Activated CD8-positive, alpha-beta memory T cell treated with anti-CD3 and anti-CD28 coated beads, Interleukin-2, amount 10 ng/mL, durations not matched to agents 7 days and 5 days (primary cell): ENCODE data around the gene KCNQ4. TPM values are rescaled to one million over a fixed set of nuclear protein-coding genes. Genes with fewer than 3 reads are reported as not detected.

ENCODE experiments used
- ATAC-seq: fragments of 150-1000 bp; cut with Tn5 transposase; one replicate; pipeline ENCODE4 v1.10.0; 2021; ENCODE audit warnings: moderate library complexity
- CTCF ChIA-PET: fragments of 350-600 bp; sonication (Branson Sonifier 250); formaldehyde crosslinking; loops from one replicate; lab custom pipeline; 2021; ENCODE audit warnings: antibody characterized with exemption; lab: Charles Lee
- DNase-seq: peaks from one replicate; pipeline ENCODE4 v3.0.0-alpha.2; 2020
- H3K27ac Mint-ChIP-seq: one replicate; pipeline ENCODE4 v1.8.0; 2021; ENCODE audit warnings: mild to moderate bottlenecking, mixed read lengths
- H3K27me3 Mint-ChIP-seq: one replicate; pipeline ENCODE4 v1.8.0; 2021; ENCODE audit warnings: mixed read lengths
- H3K36me3 Mint-ChIP-seq: one replicate; pipeline ENCODE4 v1.8.0; 2021; ENCODE audit warnings: mild to moderate bottlenecking, mixed read lengths
- H3K4me1 Mint-ChIP-seq: one replicate; pipeline ENCODE4 v1.8.0; 2021; ENCODE audit warnings: mixed read lengths
- H3K4me3 Mint-ChIP-seq: one replicate; pipeline ENCODE4 v1.8.0; 2021; ENCODE audit warnings: mild to moderate bottlenecking, moderate library complexity, mixed read lengths
- H3K9me3 Mint-ChIP-seq: one replicate; pipeline ENCODE4 v1.8.0; 2022; ENCODE audit warnings: low read depth, mixed read lengths
- total RNA-seq, 2 experiments: library from RNA; stranded (reverse); gene quantifications; one replicate each; pipeline ENCODE4 v1.2.3, GENCODE V29; 2021

The KCNQ4 gene
- total RNA-seq, 2 experiments from 2014 or later: 0.12 to 0.44 TPM

DNA sequence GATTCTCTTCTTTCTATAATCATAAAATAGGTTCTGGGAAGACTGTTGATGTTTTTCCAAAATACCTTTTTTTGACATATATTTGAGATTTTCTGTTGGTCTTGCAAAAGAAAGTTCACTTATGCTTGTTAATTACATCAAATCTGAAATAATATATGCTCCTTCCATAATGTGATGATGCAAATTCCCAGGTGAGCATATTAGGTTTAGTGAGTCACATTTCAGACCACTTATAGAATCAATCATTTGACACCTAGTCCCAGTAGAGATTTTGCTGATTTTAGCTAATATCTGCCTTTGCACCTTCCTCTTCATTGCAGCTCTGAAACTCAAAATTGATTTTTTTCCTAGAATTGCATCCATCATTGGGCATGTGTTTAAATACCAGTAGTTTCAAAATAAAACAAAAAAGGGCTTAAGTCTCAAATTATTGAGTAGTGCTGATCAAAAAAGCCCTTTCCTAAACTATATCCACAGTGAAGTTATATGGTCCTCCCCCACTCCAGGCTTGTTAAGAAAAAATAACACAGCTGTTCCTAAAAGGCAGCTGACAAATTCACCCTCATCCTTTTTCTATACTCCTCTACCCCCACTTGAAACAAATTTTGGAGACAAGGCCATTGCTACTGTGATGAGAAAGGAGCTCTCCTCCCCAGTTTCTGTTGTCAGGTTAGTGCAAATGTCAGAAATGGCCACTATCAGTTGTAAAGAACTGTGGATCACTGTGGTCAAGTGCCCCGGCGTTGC is 37.1 kb upstream of the KCNQ4 start:
- Mint-ChIP-seq H3K4me1 (peaks cover 29% of the 10 kb centered on the region), H3K27me3 (no peaks in the 10 kb centered on the region), H3K36me3 (peaks cover 66% of the 10 kb centered on the region), H3K4me3 (no peak overlapping the region), H3K9me3 (no peaks in the 10 kb centered on the region), H3K27ac (no peak overlapping the region)
- ATAC-seq: no peak
- no peak for DNase-seq
- CTCF ChIA-PET: interaction anchor here (1.3 kb wide), 2 partner anchors 17 to 103 kb away, joined by 3 read pairs; no protein-coding TSS in a partner anchor

DNA sequence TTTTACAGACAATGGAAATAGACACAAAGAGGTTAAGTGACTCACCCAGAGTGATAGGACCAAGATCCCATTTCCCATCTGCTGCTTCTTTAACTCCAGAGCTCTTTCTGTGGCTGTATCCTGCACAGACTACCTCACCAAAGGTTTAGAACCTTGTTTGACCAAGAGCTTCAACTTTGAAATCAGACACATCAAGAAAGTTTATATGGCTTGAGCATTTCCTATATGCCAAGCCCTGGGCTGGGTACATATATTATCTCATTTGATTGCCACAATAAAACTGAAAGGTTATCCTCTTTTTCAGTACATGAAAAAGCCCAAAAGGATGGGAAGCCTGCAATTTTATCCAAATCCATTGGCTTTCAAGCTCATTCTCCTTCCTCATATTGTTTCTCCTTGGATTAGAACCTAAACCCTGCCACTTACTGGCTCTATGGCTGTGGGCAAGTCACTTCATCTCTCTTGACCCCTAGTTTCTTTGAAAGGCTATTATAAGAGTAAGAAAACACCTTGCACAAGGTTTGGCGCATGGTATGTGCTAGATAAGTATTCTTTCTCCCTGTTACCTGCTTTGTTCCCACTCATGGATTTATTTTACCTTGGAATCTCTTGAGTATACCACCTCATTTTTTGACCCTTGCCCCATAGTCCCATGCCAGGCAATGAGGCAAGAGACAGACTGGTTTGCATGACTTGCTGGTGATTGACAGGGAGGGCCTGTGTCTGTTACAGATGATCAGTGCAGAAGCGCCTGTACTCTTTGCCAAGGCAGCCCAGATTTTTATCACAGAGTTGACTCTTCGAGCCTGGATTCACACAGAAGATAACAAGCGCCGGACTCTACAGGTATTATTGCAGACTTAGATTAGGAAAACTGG is 34.5 kb upstream of the KCNQ4 start:
- Mint-ChIP-seq H3K9me3 (no peaks in the 10 kb centered on the region), H3K27ac (no peak overlapping the region), H3K36me3 (peaks cover 64% of the 10 kb centered on the region), H3K27me3 (no peaks in the 10 kb centered on the region), H3K4me1 (peaks cover 40% of the 10 kb centered on the region), H3K4me3 (no peak overlapping the region)
- DNase-seq (no peak), ATAC-seq (no peak)
- CTCF ChIA-PET: interaction anchor here (0.8 to 1.2 kb wide), 2 partner anchors 24 to 101 kb away, joined by 3 read pairs; no protein-coding TSS in a partner anchor

- no peaks in the 10 kb centered on the region for H3K9me3 Mint-ChIP-seq
- DNase-seq: no peak
- peaks cover 65% of the 10 kb centered on the region for H3K36me3 Mint-ChIP-seq
- H3K27ac Mint-ChIP-seq: no peak overlapping the region
- peaks cover 41% of the 10 kb centered on the region for H3K4me1 Mint-ChIP-seq
- CTCF ChIA-PET: no interaction called here
- no peak overlapping the region for H3K4me3 Mint-ChIP-seq
- no peaks in the 10 kb centered on the region for H3K27me3 Mint-ChIP-seq
- no peak for ATAC-seq
Measured at GRCh38 chr1:40749817-40750216, 33.8 kb upstream of the KCNQ4 start.

DNA sequence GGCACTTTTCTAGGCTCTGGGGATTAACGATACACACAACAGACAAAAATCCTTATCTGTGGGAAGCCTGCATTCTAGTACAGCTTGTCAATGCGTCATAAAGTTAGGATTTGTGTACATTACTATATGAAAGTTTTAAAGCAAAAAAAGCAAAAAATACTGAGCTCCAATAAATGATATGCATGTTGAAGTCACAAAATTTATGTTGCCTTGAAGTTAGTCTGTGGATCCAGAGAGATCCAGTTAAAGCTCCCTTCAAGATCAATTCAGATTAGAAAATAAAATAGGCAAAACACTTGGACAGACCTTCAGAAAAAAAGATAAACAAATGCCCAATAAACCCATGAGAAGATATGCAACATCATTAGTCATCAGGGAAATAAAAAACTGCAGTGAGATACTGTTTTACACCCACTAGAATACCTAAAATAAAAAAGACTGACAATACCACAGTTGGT is 33.1 kb upstream of the KCNQ4 start:
- Mint-ChIP-seq H3K4me3 (no peak overlapping the region), H3K4me1 (peaks cover 38% of the 10 kb centered on the region), H3K27me3 (no peaks in the 10 kb centered on the region), H3K27ac (peak overlapping the region; percentile 52), H3K36me3 (peaks cover 65% of the 10 kb centered on the region), H3K9me3 (no peaks in the 10 kb centered on the region)
- CTCF ChIA-PET: no interaction called here
- ATAC-seq (no peak), DNase-seq (no peak)

DNA sequence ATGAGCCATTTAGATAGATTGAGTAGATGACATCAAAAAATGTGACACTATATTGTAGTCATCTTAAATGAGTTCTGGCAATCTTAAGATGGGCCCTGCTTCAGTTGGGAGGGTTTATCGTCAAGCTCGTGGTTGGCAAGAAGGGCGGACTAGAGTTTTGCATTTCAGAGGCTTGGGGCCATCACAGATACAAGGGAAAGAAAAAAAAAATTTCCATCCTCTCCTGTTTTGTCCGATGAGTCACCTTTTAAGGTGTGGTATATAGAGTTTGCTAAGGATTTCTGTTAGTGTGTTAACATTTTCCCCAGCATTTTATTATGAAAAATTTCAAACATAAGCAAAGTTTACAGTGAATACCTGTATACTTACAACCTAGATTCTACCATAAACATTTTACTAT is 31.8 kb upstream of the KCNQ4 start:
- Mint-ChIP-seq H3K4me3 (no peak overlapping the region), H3K27ac (no peak overlapping the region), H3K27me3 (no peaks in the 10 kb centered on the region), H3K9me3 (no peaks in the 10 kb centered on the region), H3K36me3 (peaks cover 67% of the 10 kb centered on the region), H3K4me1 (peaks cover 30% of the 10 kb centered on the region)
- no peak for ATAC-seq
- no peak for DNase-seq
- CTCF ChIA-PET: interaction anchor here (1.6 kb wide), 1 partner anchor 60 kb away, joined by 4 read pairs; the partner anchor contains the start of gene NFYC

DNA sequence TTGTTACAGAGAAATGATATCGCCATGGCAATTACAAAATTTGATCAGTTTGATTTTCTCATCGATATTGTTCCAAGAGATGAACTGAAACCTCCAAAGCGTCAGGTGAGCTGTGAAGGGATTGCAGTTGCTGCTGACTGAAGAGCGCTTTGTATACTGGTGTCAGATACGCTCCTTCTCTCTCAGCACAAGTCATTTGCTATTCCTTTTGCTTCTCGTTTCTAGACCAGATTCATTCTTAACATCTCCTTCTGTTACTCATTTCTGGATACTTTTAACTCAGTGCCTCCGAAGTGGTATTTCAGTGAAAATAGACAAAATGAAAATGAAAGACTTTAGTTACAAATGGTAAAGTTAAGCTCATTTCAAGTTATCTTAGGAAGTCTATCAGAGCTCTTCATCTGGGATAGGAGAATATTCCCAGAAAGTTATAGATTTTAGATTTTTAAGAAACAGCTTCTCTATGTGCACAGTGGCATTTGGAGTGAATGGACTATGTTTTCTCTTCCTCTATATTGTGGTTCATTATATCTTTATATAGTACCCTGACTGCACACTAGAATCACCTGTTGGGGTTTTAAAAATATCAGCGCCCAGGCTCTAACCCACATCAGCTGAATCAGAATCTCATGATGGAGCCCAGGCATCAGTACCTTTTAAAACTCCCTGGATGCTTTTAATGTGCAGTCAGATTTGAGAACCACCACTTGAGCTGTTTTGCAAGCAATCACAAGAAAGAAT is 30.3 kb upstream of the KCNQ4 start:
- ATAC-seq (peak; percentile 79), DNase-seq (no peak)
- peaks cover 63% of the 10 kb centered on the region for H3K36me3 Mint-ChIP-seq
- no peaks in the 10 kb centered on the region for H3K9me3 Mint-ChIP-seq
- CTCF ChIA-PET: interaction anchor here (1.0 to 2.4 kb wide), 5 partner anchors 17 to 97 kb away, joined by 3 to 10 read pairs (median 4); partner anchors contain the start of gene NFYC
- peak overlapping the region; percentile 81 for H3K27ac Mint-ChIP-seq
- H3K4me1 Mint-ChIP-seq: peaks cover 30% of the 10 kb centered on the region
- H3K4me3 Mint-ChIP-seq: peak overlapping the region; percentile 56
- no peaks in the 10 kb centered on the region for H3K27me3 Mint-ChIP-seq

DNA sequence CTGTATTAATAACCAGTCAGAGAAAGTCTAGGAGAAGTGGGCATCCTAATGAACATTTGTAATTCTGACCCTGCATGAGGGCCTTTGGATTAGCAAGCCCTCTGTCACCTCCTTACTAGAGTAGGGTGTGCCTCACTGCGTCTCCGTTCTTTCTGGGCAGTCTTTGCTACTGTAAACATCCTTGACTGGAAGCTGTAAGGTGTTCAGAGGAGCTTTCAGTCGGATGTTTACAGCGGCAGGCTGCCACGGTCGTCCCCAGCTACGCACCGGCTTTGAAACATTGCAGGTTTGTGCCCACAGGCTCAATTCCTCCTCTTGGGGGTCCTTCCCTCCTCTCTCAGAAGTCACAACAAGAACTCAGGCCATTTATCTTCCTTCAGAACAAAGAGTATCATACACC is 29.4 kb upstream of the KCNQ4 start:
- Mint-ChIP-seq H3K27ac (no peak overlapping the region), H3K9me3 (no peaks in the 10 kb centered on the region), H3K27me3 (no peaks in the 10 kb centered on the region), H3K36me3 (peaks cover 61% of the 10 kb centered on the region), H3K4me1 (peaks cover 30% of the 10 kb centered on the region), H3K4me3 (no peak overlapping the region)
- ATAC-seq (no peak), DNase-seq (no peak)
- CTCF ChIA-PET: interaction anchor here (0.8 to 2.4 kb wide), 3 partner anchors 16 to 96 kb away, joined by 3 to 10 read pairs (median 5); no protein-coding TSS in a partner anchor

DNA sequence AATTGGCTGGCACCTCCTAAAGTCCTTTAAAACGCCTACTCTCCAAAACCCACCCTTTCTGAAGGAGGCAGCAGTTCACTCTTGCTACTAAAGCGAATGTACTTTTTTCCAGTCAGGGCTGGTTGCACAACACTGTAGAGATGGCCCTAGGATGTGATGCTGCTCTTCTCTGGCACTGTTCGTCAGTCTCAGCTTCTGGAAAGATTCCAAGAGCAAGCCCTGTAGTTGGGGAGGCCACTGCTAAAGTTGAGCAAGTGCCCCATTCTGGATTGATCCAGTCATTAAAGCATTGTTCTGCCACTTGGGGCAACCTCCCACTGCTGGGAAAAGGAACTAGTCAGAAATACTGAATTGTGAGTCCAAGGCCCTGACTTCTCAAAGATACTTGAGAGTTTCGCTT is 28.5 kb upstream of the KCNQ4 start:
- CTCF ChIA-PET: interaction anchor here (1.1 to 4.0 kb wide), 2 partner anchors 19 to 60 kb away, joined by 3 to 21 read pairs; no protein-coding TSS in a partner anchor
- peaks cover 61% of the 10 kb centered on the region for H3K36me3 Mint-ChIP-seq
- ATAC-seq (no peak), DNase-seq (no peak)
- H3K4me1 Mint-ChIP-seq: peaks cover 30% of the 10 kb centered on the region
- H3K27ac Mint-ChIP-seq: no peak overlapping the region
- no peaks in the 10 kb centered on the region for H3K9me3 Mint-ChIP-seq
- no peak overlapping the region for H3K4me3 Mint-ChIP-seq
- H3K27me3 Mint-ChIP-seq: no peaks in the 10 kb centered on the region

GRCh38 chr1:40756523-40756922 is 27.1 kb upstream of the KCNQ4 start:
- DNase-seq: no peak
- CTCF ChIA-PET: interaction anchor here (1.3 to 4.0 kb wide), 3 partner anchors 14 to 192 kb away, joined by 5 to 21 read pairs (median 5); no protein-coding TSS in a partner anchor
- Mint-ChIP-seq H3K9me3 (no peaks in the 10 kb centered on the region), H3K4me3 (no peak overlapping the region), H3K36me3 (peaks cover 58% of the 10 kb centered on the region), H3K4me1 (peaks cover 21% of the 10 kb centered on the region), H3K27me3 (no peaks in the 10 kb centered on the region), H3K27ac (no peak overlapping the region)
- no peak for ATAC-seq

DNA sequence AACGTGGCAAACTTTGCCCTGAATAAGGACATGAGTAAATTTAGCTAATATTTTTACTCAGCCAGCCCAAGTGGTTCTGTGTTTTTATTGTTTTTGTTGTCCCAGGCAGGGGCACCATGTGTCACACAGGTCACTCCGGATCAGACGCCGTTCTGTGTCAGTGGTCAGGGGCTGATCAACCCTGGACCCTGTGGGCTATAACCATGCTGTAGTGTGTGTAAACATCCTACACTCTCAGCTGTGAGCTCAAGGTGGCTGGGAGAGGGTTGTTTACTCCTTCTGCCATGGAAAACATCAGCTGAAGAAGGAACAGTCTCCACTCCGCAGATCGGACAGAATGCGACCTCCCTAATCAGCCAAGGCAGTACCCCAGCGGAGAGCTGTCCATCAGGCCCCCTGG is 26.5 kb upstream of the KCNQ4 start:
- no peak overlapping the region for H3K27ac Mint-ChIP-seq
- no peaks in the 10 kb centered on the region for H3K9me3 Mint-ChIP-seq
- CTCF ChIA-PET: interaction anchor here (1.3 to 4.0 kb wide), 3 partner anchors 13 to 192 kb away, joined by 5 to 21 read pairs (median 5); no protein-coding TSS in a partner anchor
- peaks cover 55% of the 10 kb centered on the region for H3K36me3 Mint-ChIP-seq
- H3K27me3 Mint-ChIP-seq: no peaks in the 10 kb centered on the region
- no peak overlapping the region for H3K4me3 Mint-ChIP-seq
- peaks cover 18% of the 10 kb centered on the region for H3K4me1 Mint-ChIP-seq
- ATAC-seq (no peak), DNase-seq (no peak)

- ATAC-seq (no peak), DNase-seq (no peak)
- Mint-ChIP-seq H3K4me3 (no peak overlapping the region), H3K4me1 (peaks cover 19% of the 10 kb centered on the region), H3K27ac (no peak overlapping the region), H3K27me3 (no peaks in the 10 kb centered on the region), H3K9me3 (no peaks in the 10 kb centered on the region), H3K36me3 (peaks cover 54% of the 10 kb centered on the region)
- CTCF ChIA-PET: interaction anchor here (1.6 to 4.0 kb wide), 2 partner anchors 16 to 191 kb away, joined by 5 to 21 read pairs; no protein-coding TSS in a partner anchor
Measured at GRCh38 chr1:40758004-40758403, 25.6 kb upstream of the KCNQ4 start.

DNA sequence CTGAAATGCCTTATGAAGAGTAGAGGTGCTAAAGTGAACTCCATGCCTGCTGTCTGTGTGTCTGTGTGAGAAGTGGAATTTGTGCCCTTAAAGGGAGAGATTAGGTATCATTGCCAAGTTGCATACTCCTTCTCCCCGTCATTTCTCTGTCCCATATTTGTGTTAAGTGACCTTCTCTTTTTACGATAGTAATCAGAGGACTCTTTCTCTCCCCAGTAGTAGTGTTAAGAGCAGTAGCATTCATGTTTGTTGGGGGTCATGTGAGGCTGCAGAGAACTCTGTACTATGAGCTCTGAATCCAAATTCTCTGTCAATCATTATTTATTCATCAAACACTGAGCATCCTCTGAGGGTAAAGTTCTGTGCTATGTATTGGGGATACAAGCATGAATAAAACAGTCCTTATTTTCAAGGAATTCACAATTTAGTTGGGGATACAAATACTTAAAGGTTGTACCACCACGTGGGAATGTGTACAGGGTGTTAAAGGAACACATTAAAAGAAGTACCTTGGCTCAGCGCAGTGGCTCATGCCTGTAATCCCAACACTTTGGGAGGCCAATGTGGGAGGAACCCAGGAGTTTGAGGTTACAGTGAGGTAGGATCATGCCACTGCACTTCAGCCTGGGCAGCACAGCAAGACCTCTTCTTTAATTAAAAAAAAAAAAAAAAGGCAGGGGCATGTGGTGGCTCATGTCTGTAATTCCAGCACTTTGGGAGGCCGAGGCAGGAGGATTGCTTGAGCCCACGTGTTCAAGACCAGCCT is 24.8 kb upstream of the KCNQ4 start:
- Mint-ChIP-seq H3K36me3 (peaks cover 52% of the 10 kb centered on the region), H3K4me3 (no peak overlapping the region), H3K4me1 (peaks cover 19% of the 10 kb centered on the region), H3K27me3 (no peaks in the 10 kb centered on the region), H3K9me3 (no peaks in the 10 kb centered on the region), H3K27ac (no peak overlapping the region)
- ATAC-seq (no peak), DNase-seq (no peak)
- CTCF ChIA-PET: interaction anchor here (4.0 kb wide), 1 partner anchor 15 kb away, joined by 21 read pairs; no protein-coding TSS in a partner anchor
